Stomach (tissue), 9 donors: Measurements from ENCODE around the gene KRTAP19-2. TPM values are rescaled to one million over a fixed set of nuclear protein-coding genes. Genes with fewer than 3 reads are reported as not detected.
A peak's percentile ranks its signal among the peaks of the same experiment; 100 is the strongest.

Experiments
- DNase-seq, 2 donors: peaks; one replicate each; pipeline versions ENCODE4 v3.0.0 to v3.0.0-alpha.2; 2013 to 2019
- H3K27ac ChIP-seq, 5 donors: fragments of 200-600 bp in 4 of 5; sonication (generic) in 4 of 5; one replicate each; pipeline ENCODE4 v1.5.1; 2013 to 2019; ENCODE audit warnings: mild to moderate bottlenecking in 1 of 5, moderate library complexity in 1 of 5
- H3K27me3 ChIP-seq, 3 donors: fragments of 200-600 bp; sonication (generic); one replicate each; pipeline ENCODE4 v1.5.1; 2017 to 2019; ENCODE audit warnings: mixed run types in 1 of 3
- H3K36me3 ChIP-seq, 4 donors: fragments of 200-600 bp; sonication (generic); 1 replicate in 3 of 4; 2 replicates in 1 of 4; pipeline ENCODE4 v1.5.1; 2016 to 2019
- H3K4me1 ChIP-seq, 4 donors: fragments of 200-600 bp; sonication (generic); one replicate each; pipeline ENCODE4 v1.5.1; 2016 to 2019
- H3K4me3 ChIP-seq, 4 donors: fragments of 200-600 bp; sonication (generic) in 3 of 4; one replicate each; pipeline ENCODE4 v1.5.1; 2016 to 2019; ENCODE audit warnings: mild to moderate bottlenecking in 1 of 4
- H3K9me3 ChIP-seq, 4 donors: fragments of 200-600 bp; sonication (generic); one replicate each; pipeline ENCODE4 v1.5.1; 2016 to 2019
- EP300 ChIP-seq: sonication (generic); formaldehyde crosslinking; IDR thresholded peaks from one replicate; pipeline ENCODE4 v1.6.1; 2017; ENCODE audit warnings: antibody characterized with exemption
- POLR2A ChIP-seq, 4 donors: fragments of 450-650 bp; IDR thresholded peaks; one replicate each; pipeline ENCODE4 v1.6.1; 2016; ENCODE audit warnings: antibody characterized with exemption in 4 of 4, control low read depth in 2 of 4, mild to moderate bottlenecking in 1 of 4, moderate library complexity in 1 of 4
- POLR2AphosphoS5 ChIP-seq, 3 donors: sonication (generic); formaldehyde crosslinking; IDR thresholded peaks; one replicate each; pipeline ENCODE4 v1.6.1; 2016; ENCODE audit warnings: antibody characterized with exemption in 3 of 3
- WGBS, 5 donors: extraction: QIAGEN DNeasy Blood & Tissue Kit in 3 of 5; methylation state at CpG; one replicate each; pipeline versions ENCODE4 v1.1.5 to v1.1.7; 2013 to 2018; 5-methylcytosine and 5-hydroxymethylcytosine counted together
- intact Hi-C: fragments of 100-400 bp; cut with DNase I; formaldehyde crosslinking; loops from one replicate; pipeline ENCODE4 v1.15.1; 2023; ENCODE audit warnings: low total_unique reads
- polyA plus RNA-seq, 3 donors: library from polyadenylated mRNA; stranded (reverse); fragments of 200-250 nt; gene quantifications; one replicate each; pipeline ENCODE4 v1.2.3, GENCODE V29; 2013
- total RNA-seq, 5 donors: library from RNA; depleted of rRNA; stranded (reverse); fragments of >200 nt; gene quantifications; one replicate each; pipeline versions ENCODE4 v1.1.0 to v1.2.3, GENCODE V29; 2014 to 2016
- TF ChIP-seq, protein P1 (sequence below), 7 experiments: fragments of 450-650 bp in 4 of 7; fragments of 200-600 bp in 3 of 7; sonication (generic) in 3 of 7; IDR thresholded peaks; one replicate each; pipeline ENCODE4 v1.5.1; 2016 to 2019; ENCODE audit warnings: antibody characterized with exemption in 7 of 7, control low read depth in 2 of 7, mild to moderate bottlenecking in 1 of 7
- donor health status: healthy with polysubstance abuse.
- donor health status: Bipolar disorder and iron deficiency.
- donor health status: healthy.

KRTAP19-2 gene
- total and polyA plus RNA-seq, 8 donors, result not detected

GRCh38 chr21:30468900-30469714 is 18.1 kb downstream of the KRTAP19-2 start:
- no peak overlapping the region for H3K4me3 ChIP-seq
- H3K4me1 ChIP-seq, result no peaks in the 10 kb centered on the region
- no peaks in the 10 kb centered on the region for H3K36me3 ChIP-seq
- H3K27me3 ChIP-seq, result no peaks in the 10 kb centered on the region
- no peaks in the 10 kb centered on the region for H3K9me3 ChIP-seq
- DNase-seq, result no peak
- 43 to 60% (median 53%) methylated on average over 6 of the region's 6 CpGs for WGBS, 5 donors
- TF ChIP-seq EP300, result no peak
- TF ChIP-seq, protein P1, sequence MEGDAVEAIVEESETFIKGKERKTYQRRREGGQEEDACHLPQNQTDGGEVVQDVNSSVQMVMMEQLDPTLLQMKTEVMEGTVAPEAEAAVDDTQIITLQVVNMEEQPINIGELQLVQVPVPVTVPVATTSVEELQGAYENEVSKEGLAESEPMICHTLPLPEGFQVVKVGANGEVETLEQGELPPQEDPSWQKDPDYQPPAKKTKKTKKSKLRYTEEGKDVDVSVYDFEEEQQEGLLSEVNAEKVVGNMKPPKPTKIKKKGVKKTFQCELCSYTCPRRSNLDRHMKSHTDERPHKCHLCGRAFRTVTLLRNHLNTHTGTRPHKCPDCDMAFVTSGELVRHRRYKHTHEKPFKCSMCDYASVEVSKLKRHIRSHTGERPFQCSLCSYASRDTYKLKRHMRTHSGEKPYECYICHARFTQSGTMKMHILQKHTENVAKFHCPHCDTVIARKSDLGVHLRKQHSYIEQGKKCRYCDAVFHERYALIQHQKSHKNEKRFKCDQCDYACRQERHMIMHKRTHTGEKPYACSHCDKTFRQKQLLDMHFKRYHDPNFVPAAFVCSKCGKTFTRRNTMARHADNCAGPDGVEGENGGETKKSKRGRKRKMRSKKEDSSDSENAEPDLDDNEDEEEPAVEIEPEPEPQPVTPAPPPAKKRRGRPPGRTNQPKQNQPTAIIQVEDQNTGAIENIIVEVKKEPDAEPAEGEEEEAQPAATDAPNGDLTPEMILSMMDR (IDR thresholded peaks at IDR 0.05), result no peak
- TF ChIP-seq POLR2A (IDR thresholded peaks at IDR 0.05), result no peak
- TF ChIP-seq POLR2AphosphoS5 (IDR thresholded peaks at IDR 0.05), result no peak
- H3K27ac ChIP-seq, result no peak overlapping the region
- intact Hi-C loops, result no loop called here

- Histone ChIP-seq H3K27ac (no peak overlapping the region), H3K9me3 (no peaks in the 10 kb centered on the region), H3K4me3 (no peak overlapping the region), H3K36me3 (no peaks in the 10 kb centered on the region), H3K4me1 (no peaks in the 10 kb centered on the region), H3K27me3 (no peaks in the 10 kb centered on the region)
- DNase-seq, result no peak
- TF ChIP-seq, protein P1 (IDR thresholded peaks at IDR 0.05), result peak in 1 of 7 experiments; percentile 22
- no peak for TF ChIP-seq POLR2AphosphoS5 (IDR thresholded peaks at IDR 0.05)
- 34 to 70% (median 56%) methylated on average over 3 of the region's 3 CpGs for WGBS, 5 donors
- intact Hi-C loops, result no loop called here
These were observed 23.5 kb downstream of the KRTAP19-2 start for GRCh38 chr21:30463713-30464112.

- no peaks in the 10 kb centered on the region for H3K36me3 ChIP-seq
- no peaks in the 10 kb centered on the region for H3K4me1 ChIP-seq
- TF ChIP-seq POLR2AphosphoS5 (IDR thresholded peaks at IDR 0.05), result no peak
- TF ChIP-seq, protein P1 (IDR thresholded peaks at IDR 0.05), result no peak
- TF ChIP-seq EP300, result no peak
- TF ChIP-seq POLR2A (IDR thresholded peaks at IDR 0.05), result no peak
- intact Hi-C loops, result no loop called here
- WGBS, 5 donors, result 77 to 90% (median 85%) methylated on average over 3 of the region's 3 CpGs
- no peaks in the 10 kb centered on the region for H3K9me3 ChIP-seq
- H3K4me3 ChIP-seq, result no peak overlapping the region
- no peaks in the 10 kb centered on the region for H3K27me3 ChIP-seq
- no peak for DNase-seq
- no peak overlapping the region for H3K27ac ChIP-seq
These were observed 38.7 kb downstream of the KRTAP19-2 start for GRCh38 chr21:30448514-30448913.

GRCh38 chr21:30447056-30447455 is 40.2 kb downstream of the KRTAP19-2 start:
- WGBS, 5 donors, result 30 to 78% (median 53%) methylated on average over 4 of the region's 4 CpGs
- no peaks in the 10 kb centered on the region for H3K4me1 ChIP-seq
- H3K27me3 ChIP-seq, result no peaks in the 10 kb centered on the region
- no peak for DNase-seq
- H3K36me3 ChIP-seq, result no peaks in the 10 kb centered on the region
- H3K4me3 ChIP-seq, result no peak overlapping the region
- H3K27ac ChIP-seq, result no peak overlapping the region
- TF ChIP-seq POLR2A (IDR thresholded peaks at IDR 0.05) (no peak), POLR2AphosphoS5 (IDR thresholded peaks at IDR 0.05) (no peak), EP300 (no peak)
- TF ChIP-seq, protein P1 (IDR thresholded peaks at IDR 0.05), result no peak
- no peaks in the 10 kb centered on the region for H3K9me3 ChIP-seq
- intact Hi-C loops, result no loop called here
